Epithelial cell of esophagus (primary cell): Measurements from ENCODE around the gene BST2.

Source experiments
- DNase-seq: peaks from one replicate; pipeline ENCODE4 v3.0.0; 2010; ENCODE audit warnings: low read depth
- H3K4me3 ChIP-seq: 2 replicates; pipeline ENCODE4 v1.5.1; 2011; ENCODE audit warnings: mild to moderate bottlenecking, low read length, control low read depth
- TF ChIP-seq, protein P1 (sequence below): IDR thresholded peaks from 2 replicates; pipeline ENCODE4 v1.5.1; 2011; ENCODE audit warnings: low read depth, mild to moderate bottlenecking, low read length, control low read depth, inconsistent platforms; ENCODE audit not compliant: insufficient read depth; ENCODE audit errors: missing control alignments

Gene BST2

DNA sequence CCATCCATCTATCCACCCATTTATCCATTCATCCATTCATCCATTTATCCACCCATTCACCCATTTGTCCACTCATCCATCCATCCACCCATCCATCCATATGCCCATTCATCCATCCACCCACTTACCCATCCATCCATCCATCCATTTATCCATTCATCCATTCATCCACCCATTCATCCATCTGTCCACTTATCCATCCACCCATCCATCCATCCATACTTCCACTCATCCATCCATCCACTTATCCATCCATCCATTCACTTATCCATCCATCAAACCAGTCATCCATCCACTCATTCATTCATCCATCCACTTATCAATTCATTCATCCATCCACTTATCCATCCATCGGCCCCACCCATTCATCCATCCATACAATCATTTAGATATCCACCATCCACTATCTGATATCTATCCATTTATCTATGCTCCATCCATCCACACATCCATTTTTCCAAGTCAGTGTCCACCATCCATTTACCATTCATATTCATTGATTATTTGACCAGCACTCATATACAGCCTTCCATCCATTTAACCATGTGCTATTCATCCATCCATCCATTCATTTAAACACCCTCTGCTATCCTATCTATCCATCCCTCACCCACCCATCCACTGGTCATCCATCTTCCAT is 40.2 kb upstream of the BST2 start:
- no peak for DNase-seq
- TF ChIP-seq, protein P1, sequence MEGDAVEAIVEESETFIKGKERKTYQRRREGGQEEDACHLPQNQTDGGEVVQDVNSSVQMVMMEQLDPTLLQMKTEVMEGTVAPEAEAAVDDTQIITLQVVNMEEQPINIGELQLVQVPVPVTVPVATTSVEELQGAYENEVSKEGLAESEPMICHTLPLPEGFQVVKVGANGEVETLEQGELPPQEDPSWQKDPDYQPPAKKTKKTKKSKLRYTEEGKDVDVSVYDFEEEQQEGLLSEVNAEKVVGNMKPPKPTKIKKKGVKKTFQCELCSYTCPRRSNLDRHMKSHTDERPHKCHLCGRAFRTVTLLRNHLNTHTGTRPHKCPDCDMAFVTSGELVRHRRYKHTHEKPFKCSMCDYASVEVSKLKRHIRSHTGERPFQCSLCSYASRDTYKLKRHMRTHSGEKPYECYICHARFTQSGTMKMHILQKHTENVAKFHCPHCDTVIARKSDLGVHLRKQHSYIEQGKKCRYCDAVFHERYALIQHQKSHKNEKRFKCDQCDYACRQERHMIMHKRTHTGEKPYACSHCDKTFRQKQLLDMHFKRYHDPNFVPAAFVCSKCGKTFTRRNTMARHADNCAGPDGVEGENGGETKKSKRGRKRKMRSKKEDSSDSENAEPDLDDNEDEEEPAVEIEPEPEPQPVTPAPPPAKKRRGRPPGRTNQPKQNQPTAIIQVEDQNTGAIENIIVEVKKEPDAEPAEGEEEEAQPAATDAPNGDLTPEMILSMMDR = no peak
- H3K4me3 ChIP-seq = no peak overlapping the region

DNA sequence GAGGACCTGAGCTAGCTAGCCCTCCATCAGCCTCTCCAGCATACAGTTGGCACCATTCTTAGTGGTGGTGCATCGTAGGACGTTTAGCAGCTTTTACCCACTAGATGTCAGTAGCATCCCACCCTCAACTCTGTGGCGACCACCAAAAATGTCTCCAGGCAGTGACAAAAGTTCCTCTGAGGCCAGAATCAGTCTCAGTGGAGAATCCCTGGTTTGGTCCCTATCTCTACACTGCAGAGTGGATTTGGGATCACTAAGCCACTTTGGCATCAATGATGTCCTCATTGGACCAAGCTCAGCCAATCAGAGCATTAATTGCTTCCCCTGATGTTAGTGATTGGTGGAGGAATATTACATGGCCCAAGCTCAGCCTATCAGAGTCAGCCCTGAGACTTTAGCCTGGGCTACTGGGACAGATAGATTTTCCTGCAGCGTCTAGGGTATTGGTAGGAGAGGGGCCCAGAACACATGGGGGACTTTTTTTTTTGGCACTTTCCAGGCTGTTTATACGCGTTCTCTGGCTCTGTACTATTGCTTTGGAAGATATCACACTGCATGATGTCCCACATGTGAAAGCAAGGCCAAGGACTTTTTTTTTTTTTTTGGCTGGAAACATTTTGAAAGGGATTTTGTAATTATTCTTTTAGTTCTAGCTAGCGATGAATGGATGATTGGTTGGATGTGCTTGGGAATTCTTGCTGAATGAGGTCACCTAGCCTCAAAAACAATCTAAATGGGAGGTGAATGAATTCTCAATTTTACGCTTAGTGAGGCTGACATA is 36.0 kb upstream of the BST2 start:
- H3K4me3 ChIP-seq = no peak overlapping the region
- TF ChIP-seq, protein P1 = peak; percentile 50
- DNase-seq = peak; percentile 32

GRCh38 chr19:17436874-17437267 is 31.4 kb upstream of the BST2 start:
- no peak overlapping the region for H3K4me3 ChIP-seq
- TF ChIP-seq, protein P1 = no peak
- no peak for DNase-seq

- no peak overlapping the region for H3K4me3 ChIP-seq
- DNase-seq = no peak
- TF ChIP-seq, protein P1 = no peak
Measured at GRCh38 chr19:17436094-17436873, 30.9 kb upstream of the BST2 start.

DNA sequence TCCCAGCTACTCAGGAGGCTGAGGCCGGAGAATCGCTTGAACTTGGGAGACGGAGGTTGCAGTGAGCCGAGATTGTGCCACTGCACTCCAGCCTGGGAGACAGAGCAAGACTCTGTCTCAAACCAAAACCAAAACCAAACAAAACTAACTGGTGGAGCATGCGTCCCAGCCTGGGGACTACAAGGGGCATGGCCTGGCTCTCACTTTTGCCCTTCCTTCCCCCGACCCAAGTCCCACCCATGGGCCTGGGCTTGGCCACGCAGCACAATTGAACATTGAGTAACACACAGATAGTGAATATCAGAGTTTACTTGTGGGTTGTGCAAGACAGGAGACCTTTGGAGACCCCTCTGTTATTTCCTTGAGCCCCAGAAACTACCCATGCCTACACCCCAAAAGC is 29.8 kb upstream of the BST2 start:
- DNase-seq = no peak
- TF ChIP-seq, protein P1 = no peak
- no peak overlapping the region for H3K4me3 ChIP-seq

DNA sequence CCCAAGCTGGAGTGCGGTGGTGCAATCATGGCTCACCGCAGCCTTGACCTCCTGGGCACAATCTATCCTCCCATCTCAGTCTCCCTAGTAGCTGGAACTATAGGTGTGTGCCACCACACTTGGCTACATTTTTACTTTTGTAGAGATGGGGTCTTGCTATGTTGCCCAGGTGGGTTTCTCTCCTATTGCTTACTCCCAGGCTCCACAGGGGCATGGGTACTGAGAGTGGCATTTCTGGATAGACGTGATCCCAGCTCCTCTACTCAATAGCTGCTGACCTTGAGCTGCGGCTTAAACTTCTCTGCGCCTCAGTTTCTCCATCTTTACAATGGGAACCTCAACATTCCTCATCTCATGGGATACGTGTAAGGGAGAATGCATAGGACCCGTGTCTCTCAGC is 26.0 kb upstream of the BST2 start:
- no peak overlapping the region for H3K4me3 ChIP-seq
- DNase-seq = no peak
- TF ChIP-seq, protein P1 = no peak
